Measurements from ENCODE around the gene CREB3L2. TPM values are rescaled to one million over a fixed set of nuclear protein-coding genes. Genes with fewer than 3 reads are reported as not detected.
A peak's percentile ranks its signal among the peaks of the same experiment; 100 is the strongest.

The CREB3L2 gene
- total RNA-seq, 4 donors from 2014 or later = 7.9 to 19.1 (median 11.7) TPM

DNA sequence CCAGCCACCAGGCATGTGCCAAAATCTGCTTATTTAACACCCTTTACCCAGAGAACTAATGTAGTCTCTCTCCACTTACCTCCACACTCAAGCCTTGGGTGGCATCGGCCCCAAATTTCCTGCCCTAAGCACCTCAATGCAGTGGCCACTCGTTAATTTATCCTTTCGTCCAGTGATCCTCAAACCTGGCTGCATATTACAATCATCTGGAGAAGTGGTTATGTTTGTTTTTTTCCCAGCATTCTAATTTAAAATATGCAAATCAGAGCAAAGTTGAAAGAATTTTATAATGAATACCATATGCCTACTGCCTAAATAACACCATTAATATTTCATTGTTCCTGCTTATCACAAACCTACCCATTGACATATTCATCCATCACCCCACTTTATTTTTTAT lies 25.7 kb downstream of the CREB3L2 start:
- no peak for DNase-seq (ENCODE audit: low spot score in 2 of 2)
- WGBS, 2 donors = 70 to 80% methylated on average over 3 of the region's 3 CpGs
- TF ChIP-seq, protein P1, sequence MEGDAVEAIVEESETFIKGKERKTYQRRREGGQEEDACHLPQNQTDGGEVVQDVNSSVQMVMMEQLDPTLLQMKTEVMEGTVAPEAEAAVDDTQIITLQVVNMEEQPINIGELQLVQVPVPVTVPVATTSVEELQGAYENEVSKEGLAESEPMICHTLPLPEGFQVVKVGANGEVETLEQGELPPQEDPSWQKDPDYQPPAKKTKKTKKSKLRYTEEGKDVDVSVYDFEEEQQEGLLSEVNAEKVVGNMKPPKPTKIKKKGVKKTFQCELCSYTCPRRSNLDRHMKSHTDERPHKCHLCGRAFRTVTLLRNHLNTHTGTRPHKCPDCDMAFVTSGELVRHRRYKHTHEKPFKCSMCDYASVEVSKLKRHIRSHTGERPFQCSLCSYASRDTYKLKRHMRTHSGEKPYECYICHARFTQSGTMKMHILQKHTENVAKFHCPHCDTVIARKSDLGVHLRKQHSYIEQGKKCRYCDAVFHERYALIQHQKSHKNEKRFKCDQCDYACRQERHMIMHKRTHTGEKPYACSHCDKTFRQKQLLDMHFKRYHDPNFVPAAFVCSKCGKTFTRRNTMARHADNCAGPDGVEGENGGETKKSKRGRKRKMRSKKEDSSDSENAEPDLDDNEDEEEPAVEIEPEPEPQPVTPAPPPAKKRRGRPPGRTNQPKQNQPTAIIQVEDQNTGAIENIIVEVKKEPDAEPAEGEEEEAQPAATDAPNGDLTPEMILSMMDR (IDR thresholded peaks at IDR 0.05) = no peak
- no peak for TF ChIP-seq POLR2A (IDR thresholded peaks at IDR 0.05)

DNA sequence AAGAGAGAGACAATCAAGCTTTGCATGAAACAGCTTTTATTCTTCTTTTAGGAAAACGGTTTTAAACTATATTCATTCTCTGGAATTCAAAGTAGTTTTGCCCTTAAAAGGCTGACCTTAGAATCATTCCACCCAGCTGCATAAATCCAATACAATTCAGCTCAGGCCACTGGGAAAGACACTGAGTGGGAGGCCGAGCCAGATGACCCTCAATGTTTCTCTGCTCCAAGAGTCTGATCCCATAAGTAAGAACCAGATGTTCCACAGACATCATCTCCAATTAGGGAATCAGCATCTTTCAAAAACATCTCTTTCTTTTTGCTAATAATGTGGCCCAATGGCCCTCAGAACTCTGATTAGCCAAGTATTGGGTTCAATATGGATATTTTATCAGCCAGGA lies 26.1 kb downstream of the CREB3L2 start:
- no peak overlapping the region for H3K4me3 ChIP-seq (ENCODE audit: low read depth, poor library complexity, severe bottlenecking)
- no peak for TF ChIP-seq POLR2A (IDR thresholded peaks at IDR 0.05)
- 45 to 48% methylated on average over 2 of the region's 2 CpGs for WGBS, 2 donors
- DNase-seq (ENCODE audit: low spot score in 2 of 2) = no peak
- intact Hi-C loops (cut with DNase I; ENCODE audit: low total_unique reads) = no loop called here

More for the DNA sequence above, 25.7 kb downstream of the CREB3L2 start:
- intact Hi-C loops (cut with DNase I; ENCODE audit: low total_unique reads) = no loop called here
- no peak overlapping the region for H3K4me3 ChIP-seq (ENCODE audit: low read depth, poor library complexity, severe bottlenecking)

DNA sequence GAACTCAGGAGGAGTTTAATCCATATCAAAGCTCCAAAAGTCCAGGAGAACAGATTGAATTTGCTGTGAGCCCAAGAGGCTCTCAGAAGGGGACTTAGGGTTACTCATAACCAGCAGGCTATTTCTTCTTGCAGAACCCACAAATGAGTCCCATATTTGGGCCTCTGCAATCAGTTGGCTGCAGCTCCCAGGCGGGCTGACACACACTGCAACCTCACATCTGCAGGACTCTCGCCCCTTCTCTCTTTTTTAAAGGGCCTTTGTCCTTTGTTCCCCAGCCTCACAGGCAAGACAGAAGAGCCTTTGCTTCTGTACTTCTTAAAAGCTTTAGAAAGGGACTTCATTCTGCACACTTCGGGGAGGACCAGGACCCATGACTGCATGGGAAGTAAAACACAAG lies 26.7 kb downstream of the CREB3L2 start:
- TF ChIP-seq, protein P1 (IDR thresholded peaks at IDR 0.05) = no peak
- no peak for TF ChIP-seq POLR2A (IDR thresholded peaks at IDR 0.05)
- H3K4me3 ChIP-seq (ENCODE audit: low read depth, poor library complexity, severe bottlenecking) = no peak overlapping the region
- 51 to 54% methylated on average over 3 of the region's 3 CpGs for WGBS, 2 donors
- no peak for DNase-seq (ENCODE audit: low spot score in 2 of 2)
- intact Hi-C loops (cut with DNase I; ENCODE audit: low total_unique reads) = no loop called here

DNA sequence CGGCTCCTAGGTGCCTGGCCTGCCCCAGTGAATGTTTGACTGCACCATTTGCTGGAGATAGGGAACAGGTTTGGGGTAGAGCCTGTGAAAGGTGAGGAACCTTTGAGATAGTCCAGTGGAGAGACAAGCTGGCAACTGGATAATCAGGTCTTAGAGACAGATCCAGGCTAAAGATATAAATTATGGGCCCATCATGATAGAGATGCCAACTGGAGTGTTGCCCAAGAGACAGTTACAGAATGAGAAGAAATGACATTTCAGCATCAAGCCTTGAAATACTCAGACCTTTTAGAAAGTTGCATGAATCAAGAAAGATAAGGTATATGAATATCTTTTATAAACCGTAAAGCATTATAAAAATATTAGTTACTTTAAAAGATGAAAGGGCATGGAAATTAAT lies 27.1 kb downstream of the CREB3L2 start:
- no peak overlapping the region for H3K4me3 ChIP-seq (ENCODE audit: low read depth, poor library complexity, severe bottlenecking)
- TF ChIP-seq POLR2A (IDR thresholded peaks at IDR 0.05) = no peak
- TF ChIP-seq, protein P1 (IDR thresholded peaks at IDR 0.05) = no peak
- 74 to 76% methylated on average over 2 of the region's 2 CpGs for WGBS, 2 donors
- DNase-seq (ENCODE audit: low spot score in 2 of 2) = no peak
- intact Hi-C loops (cut with DNase I; ENCODE audit: low total_unique reads) = no loop called here

DNA sequence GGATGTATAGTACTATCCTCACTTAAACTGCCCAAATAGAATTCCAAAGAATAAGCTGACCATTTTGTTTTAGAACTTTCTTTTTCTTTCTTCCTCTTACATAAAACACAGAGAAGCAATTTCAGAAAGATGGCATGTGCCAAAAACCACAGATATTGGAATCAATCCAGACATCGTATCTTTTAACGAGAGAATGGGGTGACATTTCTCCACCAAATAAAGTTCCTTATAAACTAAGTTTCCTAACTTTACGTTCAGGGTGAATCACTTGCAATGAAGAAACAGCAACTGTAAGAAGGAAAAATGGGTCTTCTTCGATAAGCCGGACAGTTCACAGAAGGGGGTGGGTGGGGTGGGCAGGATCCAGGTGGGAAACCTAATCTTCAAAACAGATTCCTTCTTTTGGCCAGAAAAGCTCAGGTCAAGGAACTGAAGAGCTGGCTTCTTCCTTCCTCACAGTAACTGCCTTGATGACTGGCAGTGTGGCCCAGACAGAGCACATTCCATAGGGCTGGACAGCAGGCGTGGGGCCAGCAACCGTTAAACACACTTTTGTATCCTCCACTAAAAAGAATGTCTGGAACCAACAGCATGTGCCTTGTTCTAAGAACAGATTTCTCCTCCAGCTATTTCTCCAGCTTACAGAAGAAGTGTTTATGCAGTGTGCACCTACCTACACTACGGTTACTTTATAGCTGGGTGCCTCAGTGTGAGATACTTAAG lies 31.5 kb downstream of the CREB3L2 start:
- TF ChIP-seq, protein P1 (IDR thresholded peaks at IDR 0.05) = no peak
- no peak for TF ChIP-seq POLR2A (IDR thresholded peaks at IDR 0.05)
- intact Hi-C loops (cut with DNase I; ENCODE audit: low total_unique reads) = no loop called here
- peak in 1 of 2 donors; percentile 90 for DNase-seq (ENCODE audit: low spot score in 2 of 2)
- 29 to 39% methylated on average over 8 of the region's 8 CpGs for WGBS, 2 donors
- H3K4me3 ChIP-seq (ENCODE audit: low read depth, poor library complexity, severe bottlenecking) = no peak overlapping the region

DNA sequence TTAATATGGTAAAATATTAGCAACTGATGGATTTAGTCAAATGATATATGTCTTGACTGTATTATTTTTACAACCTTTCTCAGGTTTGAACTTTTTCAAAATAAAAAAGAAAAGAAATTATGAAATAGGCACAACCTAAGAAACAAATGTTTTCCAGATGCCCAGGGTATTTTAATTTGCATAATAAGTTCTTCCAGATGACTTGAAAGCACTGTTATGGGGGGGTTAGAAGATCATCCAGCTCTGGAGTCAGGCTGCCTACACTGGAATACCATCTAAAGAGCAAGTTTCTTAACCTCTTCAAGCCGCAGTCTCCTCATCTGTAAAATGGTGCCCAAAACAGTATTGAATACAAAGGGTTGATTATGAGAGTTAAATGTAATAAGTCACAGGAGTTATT lies 32.1 kb downstream of the CREB3L2 start:
- 66 to 82% methylated on average over 1 of the region's 1 CpG for WGBS, 2 donors
- intact Hi-C loops (cut with DNase I; ENCODE audit: low total_unique reads) = no loop called here
- H3K4me3 ChIP-seq (ENCODE audit: low read depth, poor library complexity, severe bottlenecking) = no peak overlapping the region
- TF ChIP-seq, protein P1 (IDR thresholded peaks at IDR 0.05) = no peak
- TF ChIP-seq POLR2A (IDR thresholded peaks at IDR 0.05) = no peak
- DNase-seq (ENCODE audit: low spot score in 2 of 2) = no peak

Measured in lower leg skin (tissue), 4 donors.